Measurements from ENCODE around the gene PDCL2. TPM values are rescaled to one million over a fixed set of nuclear protein-coding genes. Genes with fewer than 3 reads are reported as not detected.
"Not testable (repeated sequence)": the region's sequence is repeated elsewhere in the genome, so short reads cannot be mapped to it uniquely, and the experiment has no call there.

PDCL2 gene
- total RNA-seq, 4 donors from 2014 or later = not detected

- peaks cover 17% of the 10 kb centered on the region for H3K4me1 ChIP-seq
- no peak overlapping the region for H3K4me3 ChIP-seq
- 39% methylated on average over 3 of the region's 3 CpGs for WGBS
- H3K27ac ChIP-seq = no peak overlapping the region
- H3K36me3 ChIP-seq = no peaks in the 10 kb centered on the region
- peaks cover 12% of the 10 kb centered on the region for H3K27me3 ChIP-seq
- TF ChIP-seq CTCF (IDR thresholded peaks at IDR 0.05) (no peak), EP300 (IDR thresholded peaks at IDR 0.05) (no peak), POLR2A (IDR thresholded peaks at IDR 0.05) (no peak), POLR2AphosphoS5 (IDR thresholded peaks at IDR 0.05) (no peak)
- no peaks in the 10 kb centered on the region for H3K9me3 ChIP-seq
- no peak for DNase-seq (ENCODE audit: low spot score in 2 of 2)
Measured at GRCh38 chr4:55634417-55635128, 42.5 kb upstream of the PDCL2 start.

GRCh38 chr4:55633903-55634302 lies 41.9 kb upstream of the PDCL2 start:
- H3K4me1 ChIP-seq = peaks cover 17% of the 10 kb centered on the region
- H3K27me3 ChIP-seq = peaks cover 12% of the 10 kb centered on the region
- no peaks in the 10 kb centered on the region for H3K36me3 ChIP-seq
- 63% methylated on average over 6 of the region's 6 CpGs for WGBS
- no peak overlapping the region for H3K4me3 ChIP-seq
- no peak for DNase-seq (ENCODE audit: low spot score in 2 of 2)
- H3K27ac ChIP-seq = no peak overlapping the region
- H3K9me3 ChIP-seq = no peaks in the 10 kb centered on the region
- TF ChIP-seq POLR2AphosphoS5 (IDR thresholded peaks at IDR 0.05) (no peak), EP300 (IDR thresholded peaks at IDR 0.05) (no peak), POLR2A (IDR thresholded peaks at IDR 0.05) (no peak), CTCF (IDR thresholded peaks at IDR 0.05) (no peak)

- Histone ChIP-seq H3K27ac (no peak overlapping the region), H3K36me3 (no peaks in the 10 kb centered on the region), H3K27me3 (no peaks in the 10 kb centered on the region), H3K9me3 (no peaks in the 10 kb centered on the region), H3K4me3 (no peak overlapping the region), H3K4me1 (no peaks in the 10 kb centered on the region)
- WGBS = 64% methylated on average over 2 of the region's 2 CpGs
- no peak for DNase-seq (ENCODE audit: low spot score in 2 of 2)
- TF ChIP-seq POLR2AphosphoS5 (IDR thresholded peaks at IDR 0.05) (no peak), EP300 (IDR thresholded peaks at IDR 0.05) (no peak), POLR2A (IDR thresholded peaks at IDR 0.05) (no peak), CTCF (IDR thresholded peaks at IDR 0.05) (no peak)
Measured at GRCh38 chr4:55625835-55626234, 33.8 kb upstream of the PDCL2 start.

GRCh38 chr4:55624063-55624462 lies 32.0 kb upstream of the PDCL2 start:
- not testable (repeated sequence) for DNase-seq (ENCODE audit: low spot score in 2 of 2); H3K4me1 ChIP-seq; H3K4me3 ChIP-seq; H3K27ac ChIP-seq; H3K9me3 ChIP-seq; H3K36me3 ChIP-seq; H3K27me3 ChIP-seq
- 73% methylated on average over 1 of the region's 1 CpG for WGBS

- no peak overlapping the region for H3K27ac ChIP-seq
- TF ChIP-seq CTCF (IDR thresholded peaks at IDR 0.05) = no peak
- TF ChIP-seq POLR2A (IDR thresholded peaks at IDR 0.05) = no peak
- no peak for TF ChIP-seq POLR2AphosphoS5 (IDR thresholded peaks at IDR 0.05)
- TF ChIP-seq EP300 (IDR thresholded peaks at IDR 0.05) = no peak
- H3K9me3 ChIP-seq = no peaks in the 10 kb centered on the region
- H3K4me1 ChIP-seq = no peaks in the 10 kb centered on the region
- peak overlapping the region; percentile 12 for H3K4me3 ChIP-seq
- 75% methylated on average over 1 of the region's 1 CpG for WGBS
- no peak for DNase-seq (ENCODE audit: low spot score in 2 of 2)
- H3K36me3 ChIP-seq = no peaks in the 10 kb centered on the region
- H3K27me3 ChIP-seq = no peaks in the 10 kb centered on the region
Measured at GRCh38 chr4:55618546-55619143, 26.6 kb upstream of the PDCL2 start.

Measured in suprapubic skin (tissue), 4 donors.